GM12874 (cell line): ENCODE results near the gene PMIS2.

Experiments
- TF ChIP-seq, protein P1 (sequence below): IDR thresholded peaks from 2 replicates; pipeline ENCODE4 v1.5.1; 2011; ENCODE audit warnings: low read depth, mild to moderate bottlenecking, control low read depth, low read length, moderate library complexity; ENCODE audit not compliant: insufficient read depth

The PMIS2 gene

DNA sequence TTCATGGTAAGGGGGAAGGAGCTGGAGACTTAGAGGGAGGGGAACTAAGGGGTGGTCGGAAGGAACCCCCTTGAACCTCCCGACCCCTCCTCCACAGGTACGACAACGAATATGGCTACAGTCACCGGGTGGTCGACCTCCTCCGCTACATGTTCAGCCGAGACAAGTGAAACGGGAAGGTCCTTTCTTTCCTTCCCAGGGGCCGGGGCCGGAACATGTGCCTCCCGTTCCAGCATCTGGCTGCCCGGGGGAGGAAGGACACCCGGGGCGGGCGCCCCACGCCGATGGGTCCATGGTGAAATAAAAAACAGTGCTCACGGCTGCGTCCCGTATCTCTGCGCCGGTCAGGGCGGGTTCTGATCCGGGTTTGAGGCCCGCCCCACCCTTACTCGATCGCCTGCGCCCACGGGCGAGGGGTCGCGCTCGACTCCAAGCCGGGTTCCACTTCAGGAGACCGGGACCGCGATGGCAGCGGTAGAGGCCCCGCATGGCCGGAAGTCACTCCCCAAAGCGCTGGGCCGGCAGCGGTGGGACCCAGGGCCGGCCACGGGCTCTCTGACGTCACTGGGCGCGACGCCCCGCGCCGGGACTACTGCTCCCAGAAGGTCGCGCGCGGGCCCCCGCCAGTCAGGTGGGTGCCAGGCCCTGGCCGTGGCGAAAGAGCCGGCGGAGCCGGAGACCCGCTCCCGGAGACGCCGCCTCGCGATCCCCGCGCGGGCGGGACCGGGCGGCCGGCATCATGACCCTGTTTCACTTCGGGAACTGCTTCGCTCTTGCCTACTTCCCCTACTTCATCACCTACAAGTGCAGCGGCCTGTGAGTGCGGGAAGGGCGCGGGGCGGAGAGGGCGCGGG lies 40.7 kb upstream of the PMIS2 start, which contains the start of gene TMEM147:
Gene TMEM147, plus strand, starts transcription at position 626 of the 854 bp plus-strand sequence. Its CDS starts 114 bp downstream, at position 740.
- TF ChIP-seq, protein P1, sequence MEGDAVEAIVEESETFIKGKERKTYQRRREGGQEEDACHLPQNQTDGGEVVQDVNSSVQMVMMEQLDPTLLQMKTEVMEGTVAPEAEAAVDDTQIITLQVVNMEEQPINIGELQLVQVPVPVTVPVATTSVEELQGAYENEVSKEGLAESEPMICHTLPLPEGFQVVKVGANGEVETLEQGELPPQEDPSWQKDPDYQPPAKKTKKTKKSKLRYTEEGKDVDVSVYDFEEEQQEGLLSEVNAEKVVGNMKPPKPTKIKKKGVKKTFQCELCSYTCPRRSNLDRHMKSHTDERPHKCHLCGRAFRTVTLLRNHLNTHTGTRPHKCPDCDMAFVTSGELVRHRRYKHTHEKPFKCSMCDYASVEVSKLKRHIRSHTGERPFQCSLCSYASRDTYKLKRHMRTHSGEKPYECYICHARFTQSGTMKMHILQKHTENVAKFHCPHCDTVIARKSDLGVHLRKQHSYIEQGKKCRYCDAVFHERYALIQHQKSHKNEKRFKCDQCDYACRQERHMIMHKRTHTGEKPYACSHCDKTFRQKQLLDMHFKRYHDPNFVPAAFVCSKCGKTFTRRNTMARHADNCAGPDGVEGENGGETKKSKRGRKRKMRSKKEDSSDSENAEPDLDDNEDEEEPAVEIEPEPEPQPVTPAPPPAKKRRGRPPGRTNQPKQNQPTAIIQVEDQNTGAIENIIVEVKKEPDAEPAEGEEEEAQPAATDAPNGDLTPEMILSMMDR: no peak

DNA sequence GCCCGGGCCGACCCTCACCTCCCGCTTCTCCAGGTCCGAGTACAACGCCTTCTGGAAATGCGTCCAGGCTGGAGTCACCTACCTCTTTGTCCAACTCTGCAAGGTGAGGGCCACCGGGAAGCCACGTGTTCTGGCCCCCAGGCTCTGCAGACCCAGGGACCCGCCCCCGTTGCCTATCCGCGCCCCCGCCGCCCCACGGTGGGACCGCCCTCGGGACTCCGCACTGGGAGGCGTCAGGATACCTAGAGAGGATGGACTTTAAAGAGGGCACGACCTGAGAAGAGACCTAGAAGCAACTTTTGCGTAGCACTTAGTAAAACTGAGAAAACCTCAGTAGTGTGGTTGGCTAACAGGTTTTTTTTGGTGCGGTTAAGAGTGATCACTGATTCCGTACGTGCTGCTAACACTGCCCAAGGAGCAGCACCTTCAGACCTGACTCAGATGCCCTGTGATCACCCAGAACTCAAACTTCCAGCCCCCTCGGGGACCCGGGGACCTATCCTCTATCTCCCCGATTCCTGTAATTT lies 40.1 kb upstream of the PMIS2 start:
- TF ChIP-seq, protein P1: no peak

GRCh38 chr19:35546532-35546931 lies 39.4 kb upstream of the PMIS2 start:
- TF ChIP-seq, protein P1: no peak

DNA sequence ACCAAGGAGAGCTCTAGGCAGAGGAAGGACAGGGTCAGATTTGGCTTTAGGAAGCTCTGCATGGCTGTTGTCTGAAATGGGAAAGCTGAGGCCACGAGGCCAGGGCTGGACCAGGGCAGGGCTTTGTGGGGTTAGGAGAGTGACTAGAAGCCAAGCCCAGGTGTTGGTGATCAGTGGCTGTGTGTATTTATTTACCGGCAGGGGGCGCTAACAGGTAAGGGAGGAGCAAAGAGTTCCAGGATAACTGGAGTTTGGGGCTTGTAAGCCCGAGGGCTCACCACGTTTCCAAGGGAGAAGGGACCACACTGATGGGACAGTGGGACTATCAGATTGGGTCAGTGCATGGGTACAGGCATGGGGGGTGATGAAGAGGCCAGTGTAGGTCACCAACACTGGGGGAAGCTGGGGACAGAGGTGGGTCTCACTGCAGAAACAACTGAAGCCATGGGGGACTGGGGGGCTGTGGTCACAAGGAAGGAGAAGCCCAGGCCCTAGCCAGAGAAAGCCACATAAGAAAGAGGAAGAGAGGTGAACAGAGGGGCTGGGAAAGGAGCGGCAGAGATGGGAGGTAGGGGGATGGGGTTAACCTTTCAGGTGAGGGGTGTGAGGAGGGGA lies 36.7 kb upstream of the PMIS2 start:
- TF ChIP-seq, protein P1: peak; percentile 75

- TF ChIP-seq, protein P1: no peak
Measured at GRCh38 chr19:35549879-35550523, 36.0 kb upstream of the PMIS2 start.

GRCh38 chr19:35551091-35551810 lies 34.7 kb upstream of the PMIS2 start:
- TF ChIP-seq, protein P1: no peak
